Epithelial cell of proximal tubule (primary cell): ENCODE data around the gene PPP1R13B. TPM values are rescaled to one million over a fixed set of nuclear protein-coding genes. Genes with fewer than 3 reads are reported as not detected.

Experiments used
- DNase-seq: peaks from one replicate; pipeline ENCODE4 v3.0.0-alpha.2; 2011; ENCODE audit warnings: low read depth
- H3K4me3 ChIP-seq: 2 replicates; pipeline ENCODE4 v1.5.1; 2011; ENCODE audit warnings: low read depth, mild to moderate bottlenecking, low read length
- total RNA-seq: library from RNA; depleted of rRNA; stranded (reverse); fragments of >200 nt; gene quantifications from 2 replicates; pipeline ENCODE4 v1.2.3, GENCODE V29; 2015
- TF ChIP-seq, protein P1 (sequence below): conservative IDR thresholded peaks from 2 replicates; pipeline ENCODE4 v1.5.1; 2012; ENCODE audit warnings: low read depth, mild to moderate bottlenecking, low read length

PPP1R13B gene
- total RNA-seq, 1 donor from 2014 or later = 11.1 TPM

DNA sequence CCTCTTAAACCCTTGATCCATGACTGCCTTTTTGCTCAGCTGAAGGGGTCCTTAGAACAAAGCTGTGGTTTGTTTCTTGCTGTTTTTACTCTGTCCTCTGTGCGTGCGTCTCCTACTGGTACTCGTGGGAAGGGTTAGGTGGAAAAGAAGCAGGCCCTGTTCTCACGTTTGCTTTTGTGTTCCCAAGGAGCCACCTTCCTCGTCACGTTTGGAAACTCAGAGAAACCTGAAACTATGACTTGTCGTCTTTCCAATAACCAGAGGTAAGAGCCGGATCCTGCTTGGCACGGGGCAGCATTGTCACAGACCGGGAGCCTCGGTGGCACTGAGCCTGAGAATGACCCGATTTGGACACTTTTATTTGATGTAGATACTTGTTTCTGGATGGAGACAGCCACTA lies 118.7 kb downstream of the PPP1R13B start:
- TF ChIP-seq, protein P1, sequence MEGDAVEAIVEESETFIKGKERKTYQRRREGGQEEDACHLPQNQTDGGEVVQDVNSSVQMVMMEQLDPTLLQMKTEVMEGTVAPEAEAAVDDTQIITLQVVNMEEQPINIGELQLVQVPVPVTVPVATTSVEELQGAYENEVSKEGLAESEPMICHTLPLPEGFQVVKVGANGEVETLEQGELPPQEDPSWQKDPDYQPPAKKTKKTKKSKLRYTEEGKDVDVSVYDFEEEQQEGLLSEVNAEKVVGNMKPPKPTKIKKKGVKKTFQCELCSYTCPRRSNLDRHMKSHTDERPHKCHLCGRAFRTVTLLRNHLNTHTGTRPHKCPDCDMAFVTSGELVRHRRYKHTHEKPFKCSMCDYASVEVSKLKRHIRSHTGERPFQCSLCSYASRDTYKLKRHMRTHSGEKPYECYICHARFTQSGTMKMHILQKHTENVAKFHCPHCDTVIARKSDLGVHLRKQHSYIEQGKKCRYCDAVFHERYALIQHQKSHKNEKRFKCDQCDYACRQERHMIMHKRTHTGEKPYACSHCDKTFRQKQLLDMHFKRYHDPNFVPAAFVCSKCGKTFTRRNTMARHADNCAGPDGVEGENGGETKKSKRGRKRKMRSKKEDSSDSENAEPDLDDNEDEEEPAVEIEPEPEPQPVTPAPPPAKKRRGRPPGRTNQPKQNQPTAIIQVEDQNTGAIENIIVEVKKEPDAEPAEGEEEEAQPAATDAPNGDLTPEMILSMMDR = no peak
- no peak overlapping the region for H3K4me3 ChIP-seq
- DNase-seq = no peak

GRCh38 chr14:103728141-103728540 lies 119.2 kb downstream of the PPP1R13B start:
- DNase-seq = no peak
- no peak overlapping the region for H3K4me3 ChIP-seq
- TF ChIP-seq, protein P1 = no peak

- H3K4me3 ChIP-seq = no peak overlapping the region
- TF ChIP-seq, protein P1 = no peak
- DNase-seq = no peak
These were observed 119.9 kb downstream of the PPP1R13B start for GRCh38 chr14:103727313-103727980.

- TF ChIP-seq, protein P1 = no peak
- no peak overlapping the region for H3K4me3 ChIP-seq
- no peak for DNase-seq
These were observed 120.9 kb downstream of the PPP1R13B start for GRCh38 chr14:103726474-103726873.

GRCh38 chr14:103725739-103726395 lies 121.5 kb downstream of the PPP1R13B start:
- DNase-seq = no peak
- no peak overlapping the region for H3K4me3 ChIP-seq
- TF ChIP-seq, protein P1 = no peak

- H3K4me3 ChIP-seq = no peak overlapping the region
- TF ChIP-seq, protein P1 = no peak
- no peak for DNase-seq
These were observed 122.2 kb downstream of the PPP1R13B start for GRCh38 chr14:103725001-103725682.
